ENCODE results near the gene SLC26A5. TPM values are rescaled to one million over a fixed set of nuclear protein-coding genes. Genes with fewer than 3 reads are reported as not detected.

SLC26A5 gene
- total RNA-seq, 2 donors from 2014 or later: 0.35 to 0.53 TPM

GRCh38 chr7:103480771-103481170, 34.8 kb upstream of the SLC26A5 start:
- peaks cover 4% of the 10 kb centered on the region for H3K4me1 Mint-ChIP-seq
- no peak overlapping the region for H3K4me3 Mint-ChIP-seq
- Histone ChIP-seq H3K36me3 (ENCODE audit: control insufficient read depth, insufficient read depth, low read length) (no peaks in the 10 kb centered on the region), H3K9ac (ENCODE audit: extremely low read depth, low read length, poor library complexity, severe bottlenecking) (no peak overlapping the region), H3K4me1 (ENCODE audit: control insufficient read depth, insufficient read depth, low read length) (no peaks in the 10 kb centered on the region), H3K27me3 (ENCODE audit: control insufficient read depth, insufficient read depth, low read length, poor library complexity, severe bottlenecking) (no peaks in the 10 kb centered on the region), H3K4me3 (ENCODE audit: low read length) (no peak overlapping the region), H3K27ac (ENCODE audit: low read depth, low read length) (no peak overlapping the region), H3K9me3 (ENCODE audit: control insufficient read depth, low read length) (no peaks in the 10 kb centered on the region)
- no peaks in the 10 kb centered on the region for H3K36me3 Mint-ChIP-seq (ENCODE audit: low read depth)
- no peak for TF ChIP-seq CTCF (conservative IDR thresholded peaks at IDR 0.05)
- no peak overlapping the region for H3K27ac Mint-ChIP-seq
- DNase-seq: no peak
- WGBS, 2 experiments (ENCODE audit: insufficient coverage in 1 of 2, insufficient read length in 1 of 2): 80 to 93% methylated on average over 1 to 2 of the region's 2 CpGs
- H3K9me3 Mint-ChIP-seq: no peaks in the 10 kb centered on the region
- H3K27me3 Mint-ChIP-seq (ENCODE audit: insufficient read depth): no peaks in the 10 kb centered on the region

GRCh38 chr7:103474956-103475355, 28.9 kb upstream of the SLC26A5 start:
- Mint-ChIP-seq H3K9me3 (no peaks in the 10 kb centered on the region), H3K4me3 (no peak overlapping the region), H3K36me3 (ENCODE audit: low read depth) (no peaks in the 10 kb centered on the region), H3K27ac (no peak overlapping the region), H3K27me3 (ENCODE audit: insufficient read depth) (no peaks in the 10 kb centered on the region), H3K4me1 (no peaks in the 10 kb centered on the region)
- no peak overlapping the region for H3K27ac ChIP-seq (ENCODE audit: low read depth, low read length)
- no peaks in the 10 kb centered on the region for H3K4me1 ChIP-seq (ENCODE audit: control insufficient read depth, insufficient read depth, low read length)
- H3K9ac ChIP-seq (ENCODE audit: extremely low read depth, low read length, poor library complexity, severe bottlenecking): no peak overlapping the region
- no peaks in the 10 kb centered on the region for H3K27me3 ChIP-seq (ENCODE audit: control insufficient read depth, insufficient read depth, low read length, poor library complexity, severe bottlenecking)
- DNase-seq: no peak
- no peak overlapping the region for H3K4me3 ChIP-seq (ENCODE audit: low read length)
- no peaks in the 10 kb centered on the region for H3K36me3 ChIP-seq (ENCODE audit: control insufficient read depth, insufficient read depth, low read length)
- no peak for TF ChIP-seq CTCF (conservative IDR thresholded peaks at IDR 0.05)
- H3K9me3 ChIP-seq (ENCODE audit: control insufficient read depth, low read length): no peaks in the 10 kb centered on the region
- 80 to 84% methylated on average over 4 to 5 of the region's 5 CpGs for WGBS, 2 experiments (ENCODE audit: insufficient coverage in 1 of 2, insufficient read length in 1 of 2)

- H3K36me3 Mint-ChIP-seq (ENCODE audit: low read depth): no peaks in the 10 kb centered on the region
- H3K27me3 Mint-ChIP-seq (ENCODE audit: insufficient read depth): no peaks in the 10 kb centered on the region
Observed at GRCh38 chr7:103469095-103469948, 23.3 kb upstream of the SLC26A5 start.

More at GRCh38 chr7:103469095-103469948, 23.3 kb upstream of the SLC26A5 start:
- H3K4me1 ChIP-seq (ENCODE audit: control insufficient read depth, insufficient read depth, low read length): no peaks in the 10 kb centered on the region
- TF ChIP-seq CTCF (conservative IDR thresholded peaks at IDR 0.05): no peak
- Mint-ChIP-seq H3K4me1 (no peaks in the 10 kb centered on the region), H3K4me3 (no peak overlapping the region), H3K9me3 (no peaks in the 10 kb centered on the region), H3K27ac (no peak overlapping the region)
- DNase-seq: no peak
- H3K27me3 ChIP-seq (ENCODE audit: control insufficient read depth, insufficient read depth, low read length, poor library complexity, severe bottlenecking): no peaks in the 10 kb centered on the region
- H3K9me3 ChIP-seq (ENCODE audit: control insufficient read depth, low read length): no peaks in the 10 kb centered on the region
- no peak overlapping the region for H3K9ac ChIP-seq (ENCODE audit: extremely low read depth, low read length, poor library complexity, severe bottlenecking)
- no peaks in the 10 kb centered on the region for H3K36me3 ChIP-seq (ENCODE audit: control insufficient read depth, insufficient read depth, low read length)
- no peak overlapping the region for H3K4me3 ChIP-seq (ENCODE audit: low read length)
- H3K27ac ChIP-seq (ENCODE audit: low read depth, low read length): no peak overlapping the region
- WGBS, 2 experiments (ENCODE audit: insufficient coverage in 1 of 2, insufficient read length in 1 of 2): 80 to 91% methylated on average over 1 to 4 of the region's 4 CpGs
